ENCODE results near the gene PKNOX2.

Gene PKNOX2

DNA sequence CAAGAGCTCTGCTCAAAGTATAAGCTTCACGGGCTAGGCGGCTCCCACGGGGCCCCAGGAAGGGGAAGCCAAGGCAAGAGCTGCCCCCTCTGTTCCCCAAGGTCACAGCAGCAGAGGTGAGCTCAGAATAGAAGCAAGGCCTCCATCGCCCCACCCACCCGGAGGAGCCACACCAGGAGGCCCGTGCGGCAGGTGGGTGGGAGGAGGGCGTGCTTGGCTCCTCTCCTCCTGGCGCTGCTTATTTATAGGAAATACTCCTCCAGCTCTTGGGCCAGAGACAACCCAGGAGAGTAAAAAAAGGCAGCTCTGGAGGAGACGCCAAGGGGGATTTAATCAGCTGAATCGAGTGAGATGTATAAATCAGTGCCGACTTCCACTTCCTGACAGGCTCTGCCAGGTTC lies 243.8 kb downstream of the PKNOX2 start:
- TF ChIP-seq, protein P1, sequence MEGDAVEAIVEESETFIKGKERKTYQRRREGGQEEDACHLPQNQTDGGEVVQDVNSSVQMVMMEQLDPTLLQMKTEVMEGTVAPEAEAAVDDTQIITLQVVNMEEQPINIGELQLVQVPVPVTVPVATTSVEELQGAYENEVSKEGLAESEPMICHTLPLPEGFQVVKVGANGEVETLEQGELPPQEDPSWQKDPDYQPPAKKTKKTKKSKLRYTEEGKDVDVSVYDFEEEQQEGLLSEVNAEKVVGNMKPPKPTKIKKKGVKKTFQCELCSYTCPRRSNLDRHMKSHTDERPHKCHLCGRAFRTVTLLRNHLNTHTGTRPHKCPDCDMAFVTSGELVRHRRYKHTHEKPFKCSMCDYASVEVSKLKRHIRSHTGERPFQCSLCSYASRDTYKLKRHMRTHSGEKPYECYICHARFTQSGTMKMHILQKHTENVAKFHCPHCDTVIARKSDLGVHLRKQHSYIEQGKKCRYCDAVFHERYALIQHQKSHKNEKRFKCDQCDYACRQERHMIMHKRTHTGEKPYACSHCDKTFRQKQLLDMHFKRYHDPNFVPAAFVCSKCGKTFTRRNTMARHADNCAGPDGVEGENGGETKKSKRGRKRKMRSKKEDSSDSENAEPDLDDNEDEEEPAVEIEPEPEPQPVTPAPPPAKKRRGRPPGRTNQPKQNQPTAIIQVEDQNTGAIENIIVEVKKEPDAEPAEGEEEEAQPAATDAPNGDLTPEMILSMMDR (IDR thresholded peaks at IDR 0.05; ENCODE audit: insufficient read depth, low read length, missing control alignments): no peak
- no peak overlapping the region for H3K4me3 ChIP-seq (ENCODE audit: low read depth, low read length)
- ChIA-PET POLR2A (no interaction called here), CTCF (interaction anchor here (2.8 to 10.0 kb wide), 2 partner anchors 22 to 63 kb away, joined by 12 to 92 read pairs; no protein-coding TSS in a partner anchor)
- DNase-seq (ENCODE audit: low read depth, low spot score): no peak

DNA sequence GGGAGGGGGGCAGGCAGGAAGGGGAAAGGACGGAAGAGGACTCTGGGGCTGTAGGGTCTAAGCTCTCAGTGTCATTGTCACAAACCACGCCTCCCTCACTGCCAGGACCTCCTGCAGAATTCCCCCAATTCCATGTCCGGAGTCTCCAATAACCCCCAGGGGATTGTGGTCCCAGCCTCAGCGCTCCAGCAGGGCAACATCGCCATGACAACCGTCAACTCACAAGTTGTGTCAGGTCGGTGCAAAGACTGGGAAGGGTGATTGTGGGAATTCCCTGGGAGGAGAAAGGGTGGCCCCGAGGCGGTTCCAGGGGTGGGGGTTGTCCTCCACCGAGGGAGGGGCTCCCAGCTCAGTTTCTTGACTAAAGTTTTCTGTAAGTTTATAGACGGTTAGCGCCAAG lies 245.5 kb downstream of the PKNOX2 start:
- TF ChIP-seq, protein P1 (IDR thresholded peaks at IDR 0.05; ENCODE audit: insufficient read depth, low read length, missing control alignments): no peak
- DNase-seq (ENCODE audit: low read depth, low spot score): no peak
- ChIA-PET CTCF (interaction anchor here (1.3 to 10.0 kb wide), 4 partner anchors 13 to 64 kb away, joined by 4 to 92 read pairs (median 9); no protein-coding TSS in a partner anchor), POLR2A (no interaction called here)
- H3K4me3 ChIP-seq (ENCODE audit: low read depth, low read length): no peak overlapping the region

DNA sequence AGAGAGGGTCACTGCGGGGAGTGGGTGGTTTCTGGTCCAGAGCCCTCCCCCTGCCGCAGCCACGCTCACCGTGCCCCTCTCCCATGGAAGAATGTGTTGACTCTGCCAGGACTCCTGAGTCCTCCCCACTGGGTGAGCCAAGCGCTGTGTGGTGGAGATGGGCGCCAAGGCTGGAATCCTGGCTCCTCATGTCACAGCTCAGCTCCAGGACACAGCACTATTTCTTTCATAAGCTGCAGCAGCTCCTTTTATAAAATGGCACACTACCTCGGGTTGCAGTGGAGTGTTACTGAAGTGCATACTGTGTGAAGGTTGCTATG lies 247.6 kb downstream of the PKNOX2 start:
- TF ChIP-seq, protein P1 (IDR thresholded peaks at IDR 0.05; ENCODE audit: insufficient read depth, low read length, missing control alignments): no peak
- CTCF ChIA-PET: interaction anchor here (6.0 to 10.0 kb wide), 2 partner anchors 8 to 18 kb away, joined by 40 to 92 read pairs; no protein-coding TSS in a partner anchor
- no peak for DNase-seq (ENCODE audit: low read depth, low spot score)
- H3K4me3 ChIP-seq (ENCODE audit: low read depth, low read length): no peak overlapping the region
- POLR2A ChIA-PET: no interaction called here

DNA sequence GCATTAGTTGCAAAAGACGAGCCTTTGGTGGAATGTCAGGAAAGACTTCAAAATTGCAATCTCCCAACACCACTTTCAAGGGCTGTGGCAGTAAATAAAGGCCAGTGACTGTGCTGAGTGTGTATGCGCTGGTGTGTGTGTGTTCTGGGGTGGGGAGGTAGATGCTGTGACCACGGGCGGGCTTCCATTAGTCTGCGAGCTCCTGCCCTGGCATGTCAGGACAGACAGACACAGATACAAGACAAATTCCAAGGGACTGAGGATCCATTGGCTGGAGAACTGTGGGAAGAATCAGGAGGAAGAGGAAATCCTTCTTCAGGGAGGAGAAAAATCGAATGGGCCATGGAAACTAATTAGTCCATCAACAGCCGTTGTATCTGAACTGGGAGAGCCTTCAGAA lies 248.0 kb downstream of the PKNOX2 start:
- TF ChIP-seq, protein P1 (IDR thresholded peaks at IDR 0.05; ENCODE audit: insufficient read depth, low read length, missing control alignments): no peak
- DNase-seq (ENCODE audit: low read depth, low spot score): no peak
- no peak overlapping the region for H3K4me3 ChIP-seq (ENCODE audit: low read depth, low read length)
- ChIA-PET CTCF (interaction anchor here (6.0 to 10.0 kb wide), 2 partner anchors 9 to 18 kb away, joined by 40 to 92 read pairs; no protein-coding TSS in a partner anchor), POLR2A (no interaction called here)

DNA sequence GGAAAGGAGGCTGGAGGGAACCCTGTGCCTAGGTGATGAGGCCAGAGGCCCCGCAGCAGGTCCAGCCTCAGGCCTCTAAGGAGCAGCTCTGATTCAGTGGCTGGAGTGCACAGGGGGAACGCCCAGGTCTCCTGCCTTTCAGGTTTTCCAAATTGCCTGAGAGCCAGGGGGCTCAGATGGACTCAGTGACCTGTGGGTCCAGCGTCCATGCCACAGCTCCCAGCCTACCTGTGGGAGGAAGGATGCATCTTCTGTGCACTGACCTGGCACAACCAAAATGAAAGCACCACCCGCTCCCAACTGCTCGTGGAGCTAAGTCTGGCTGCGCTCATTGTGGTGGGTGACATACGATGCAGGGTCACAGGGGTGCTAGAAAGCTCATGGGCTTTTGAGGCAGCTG lies 248.7 kb downstream of the PKNOX2 start:
- TF ChIP-seq, protein P1 (IDR thresholded peaks at IDR 0.05; ENCODE audit: insufficient read depth, low read length, missing control alignments): no peak
- ChIA-PET POLR2A (no interaction called here), CTCF (interaction anchor here (2.4 to 10.0 kb wide), 3 partner anchors 9 to 17 kb away, joined by 13 to 92 read pairs (median 40); no protein-coding TSS in a partner anchor)
- DNase-seq (ENCODE audit: low read depth, low spot score): no peak
- no peak overlapping the region for H3K4me3 ChIP-seq (ENCODE audit: low read depth, low read length)

DNA sequence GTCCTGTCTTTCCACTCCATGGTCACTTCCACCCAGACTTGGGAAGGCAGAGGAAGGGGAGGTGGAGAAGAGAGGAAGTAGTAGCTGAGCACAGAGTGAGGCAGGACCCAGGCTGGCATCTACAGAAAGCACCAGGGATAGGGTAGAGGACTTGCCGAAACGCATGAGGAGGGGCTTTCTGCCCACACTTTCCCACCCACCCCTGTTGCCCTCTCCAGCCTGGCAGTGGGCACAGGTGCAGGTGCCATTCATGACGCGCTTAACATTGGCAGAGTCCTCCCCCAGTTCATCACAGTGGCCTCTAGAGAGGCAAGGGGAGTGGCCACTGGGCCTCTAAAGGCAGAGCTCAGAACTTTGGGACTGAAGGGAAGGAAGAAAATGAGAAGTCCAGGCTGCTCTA lies 249.6 kb downstream of the PKNOX2 start:
- H3K4me3 ChIP-seq (ENCODE audit: low read depth, low read length): no peak overlapping the region
- POLR2A ChIA-PET: no interaction called here
- CTCF ChIA-PET: interaction anchor here (1.0 to 10.0 kb wide), 5 partner anchors 9 to 65 kb away, joined by 3 to 92 read pairs (median 13); no protein-coding TSS in a partner anchor
- TF ChIP-seq, protein P1 (IDR thresholded peaks at IDR 0.05; ENCODE audit: insufficient read depth, low read length, missing control alignments): no peak
- DNase-seq (ENCODE audit: low read depth, low spot score): no peak
